GM23248 (cell line): ENCODE measurements around the gene LMF1.

Experiments
- EZH2 ChIP-seq: fragments of 200-600 bp; sonication (generic); IDR thresholded peaks from 2 replicates; pipeline ENCODE4 v1.6.1; 2018; ENCODE audit warnings: antibody characterized with exemption, mild to moderate bottlenecking; ENCODE audit not compliant: insufficient read depth, poor library complexity, severe bottlenecking
- EZH2phosphoT487 ChIP-seq: fragments of 200-600 bp; sonication (generic); IDR thresholded peaks from 2 replicates; pipeline ENCODE4 v1.6.1; 2018; ENCODE audit warnings: antibody characterized with exemption, moderate library complexity, mild to moderate bottlenecking, low read depth; ENCODE audit not compliant: insufficient read depth

DNA sequence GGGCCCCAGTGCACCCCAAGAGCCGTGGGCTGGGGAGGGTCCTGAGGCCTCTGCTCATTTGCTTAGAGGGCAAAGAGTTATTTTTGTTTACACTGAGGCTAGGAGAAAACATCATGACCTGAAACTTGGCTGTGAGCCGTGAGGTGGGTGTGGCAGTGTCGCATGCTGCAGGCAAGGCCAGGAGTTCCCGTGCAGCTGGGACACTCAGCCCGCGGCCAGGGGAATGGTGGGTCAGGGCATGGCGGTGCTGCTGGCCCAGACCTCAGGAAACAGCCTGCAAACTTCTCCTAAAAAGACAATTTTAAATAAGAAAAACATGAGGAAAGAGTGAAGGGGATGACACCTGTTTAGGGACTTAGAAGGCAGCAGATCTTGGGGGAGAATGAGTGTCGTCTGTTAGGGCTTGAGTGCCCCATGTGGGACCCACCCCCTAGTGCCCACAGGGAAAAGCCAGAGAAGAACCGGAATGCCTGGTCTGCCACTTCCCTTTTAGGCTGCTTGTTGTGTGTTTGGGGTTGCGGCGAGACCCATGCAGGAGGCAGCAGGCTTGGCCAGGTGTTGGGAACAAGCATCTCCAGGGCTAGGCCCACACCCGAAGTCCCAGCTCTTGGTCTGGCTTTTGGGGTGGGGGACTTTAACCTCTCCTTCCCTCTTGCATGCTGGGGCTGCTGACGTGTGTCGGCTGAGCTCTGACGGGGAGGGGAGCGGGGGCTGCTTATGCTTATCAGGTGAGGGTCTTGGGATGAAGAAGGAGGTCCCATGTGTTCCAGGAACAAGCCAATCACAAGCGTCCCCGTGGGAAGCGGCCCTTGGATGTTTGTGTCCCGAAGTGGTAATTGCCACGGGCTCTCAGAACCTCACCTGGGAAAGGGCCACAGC is 89.3 kb downstream of the LMF1 start:
- TF ChIP-seq EZH2 (no peak), EZH2phosphoT487 (no peak)
